ENCODE measurements around the gene COTL1.

GRCh38 chr16:84625556-84625955 lies 7.7 kb upstream of the COTL1 start:
- TF ChIP-seq, protein P1, sequence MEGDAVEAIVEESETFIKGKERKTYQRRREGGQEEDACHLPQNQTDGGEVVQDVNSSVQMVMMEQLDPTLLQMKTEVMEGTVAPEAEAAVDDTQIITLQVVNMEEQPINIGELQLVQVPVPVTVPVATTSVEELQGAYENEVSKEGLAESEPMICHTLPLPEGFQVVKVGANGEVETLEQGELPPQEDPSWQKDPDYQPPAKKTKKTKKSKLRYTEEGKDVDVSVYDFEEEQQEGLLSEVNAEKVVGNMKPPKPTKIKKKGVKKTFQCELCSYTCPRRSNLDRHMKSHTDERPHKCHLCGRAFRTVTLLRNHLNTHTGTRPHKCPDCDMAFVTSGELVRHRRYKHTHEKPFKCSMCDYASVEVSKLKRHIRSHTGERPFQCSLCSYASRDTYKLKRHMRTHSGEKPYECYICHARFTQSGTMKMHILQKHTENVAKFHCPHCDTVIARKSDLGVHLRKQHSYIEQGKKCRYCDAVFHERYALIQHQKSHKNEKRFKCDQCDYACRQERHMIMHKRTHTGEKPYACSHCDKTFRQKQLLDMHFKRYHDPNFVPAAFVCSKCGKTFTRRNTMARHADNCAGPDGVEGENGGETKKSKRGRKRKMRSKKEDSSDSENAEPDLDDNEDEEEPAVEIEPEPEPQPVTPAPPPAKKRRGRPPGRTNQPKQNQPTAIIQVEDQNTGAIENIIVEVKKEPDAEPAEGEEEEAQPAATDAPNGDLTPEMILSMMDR (IDR thresholded peaks at IDR 0.05): no peak
- TF ChIP-seq EP300 (IDR thresholded peaks at IDR 0.05) (no peak), POLR2A (IDR thresholded peaks at IDR 0.05) (no peak)
